Endothelial cell of umbilical vein (primary cell): ENCODE results near the gene DOC2B.

Source experiments
- CTCF ChIP-seq, 2 donors: IDR thresholded peaks; 1 replicate in 1 of 2; 2 replicates in 1 of 2; pipeline ENCODE4 v1.5.1; 2011; ENCODE audit warnings: low read length in 2 of 2, mild to moderate bottlenecking in 2 of 2, moderate library complexity in 2 of 2, control low read depth in 1 of 2, inconsistent platforms in 1 of 2, low read depth in 1 of 2; ENCODE audit not compliant: insufficient read depth in 1 of 2; ENCODE audit errors: extremely low read depth in 1 of 2
- EZH2 ChIP-seq: IDR thresholded peaks from 2 replicates; pipeline ENCODE4 v1.6.1; 2012; ENCODE audit warnings: borderline replicate concordance, low read depth, mild to moderate bottlenecking, moderate library complexity, low read length, inconsistent platforms; ENCODE audit not compliant: severe bottlenecking
- MYC ChIP-seq: IDR thresholded peaks from one replicate; pipeline ENCODE4 v1.6.1; 2011; ENCODE audit warnings: mild to moderate bottlenecking, low read depth, low read length
- POLR2AphosphoS5 ChIP-seq: IDR thresholded peaks from 2 replicates; pipeline ENCODE4 v1.6.1; 2012; ENCODE audit warnings: low read depth, mild to moderate bottlenecking, control low read depth, low read length, moderate library complexity; ENCODE audit not compliant: insufficient read depth

- no peak for TF ChIP-seq MYC
- TF ChIP-seq POLR2AphosphoS5, result no peak
- TF ChIP-seq CTCF (IDR thresholded peaks at IDR 0.05; ENCODE audit: extremely low read depth in 1 of 2, insufficient read depth in 1 of 2, low read depth in 1 of 2, low read length in 2 of 2), result no peak
- no peak for TF ChIP-seq EZH2
These were observed 30.4 kb downstream of the DOC2B start for GRCh38 chr17:151004-151403.
